Prostate gland (tissue), 2 donors: ENCODE data around the gene PPP2R5C.
"Not testable (repeated sequence)": the region's sequence is repeated elsewhere in the genome, so short reads cannot be mapped to it uniquely, and the experiment has no call there.

Experiments used
- CTCF ChIP-seq, 4 experiments: fragments of 200-600 bp in 2 of 4; fragments of 450-650 bp in 2 of 4; sonication (generic) in 2 of 4; IDR thresholded peaks; 1 replicate in 3 of 4; 2 replicates in 1 of 4; pipeline ENCODE4 v1.5.1; 2016 to 2019; ENCODE audit warnings: antibody characterized with exemption in 4 of 4, mild to moderate bottlenecking in 2 of 4, moderate library complexity in 2 of 4
- POLR2A ChIP-seq: fragments of 450-650 bp; IDR thresholded peaks from one replicate; pipeline ENCODE4 v1.6.1; 2016; ENCODE audit warnings: antibody characterized with exemption, mild to moderate bottlenecking

DNA sequence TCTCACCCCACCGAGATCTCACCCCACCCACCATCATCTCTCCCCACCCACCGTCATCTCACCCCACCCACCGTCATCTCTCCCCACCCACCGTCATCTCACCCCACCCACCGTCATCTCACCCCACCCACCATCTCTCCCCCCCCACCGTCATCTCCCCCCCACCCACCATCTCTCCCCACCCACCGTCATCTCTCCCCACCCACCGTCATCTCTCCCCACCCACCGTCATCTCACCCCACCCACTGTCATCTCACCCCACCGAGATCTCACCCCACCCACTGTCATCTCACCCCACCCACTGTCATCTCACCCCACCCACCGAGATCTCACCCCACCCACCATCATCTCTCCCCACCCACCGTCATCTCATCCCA lies 49.7 kb upstream of the PPP2R5C start:
- TF ChIP-seq CTCF (IDR thresholded peaks at IDR 0.05); POLR2A: not testable (repeated sequence)
